ENCODE results near the gene UBL4B. TPM values are rescaled to one million over a fixed set of nuclear protein-coding genes. Genes with fewer than 3 reads are reported as not detected.

The UBL4B gene
- total and polyA plus RNA-seq, 2 experiments from 2014 or later, result not detected

DNA sequence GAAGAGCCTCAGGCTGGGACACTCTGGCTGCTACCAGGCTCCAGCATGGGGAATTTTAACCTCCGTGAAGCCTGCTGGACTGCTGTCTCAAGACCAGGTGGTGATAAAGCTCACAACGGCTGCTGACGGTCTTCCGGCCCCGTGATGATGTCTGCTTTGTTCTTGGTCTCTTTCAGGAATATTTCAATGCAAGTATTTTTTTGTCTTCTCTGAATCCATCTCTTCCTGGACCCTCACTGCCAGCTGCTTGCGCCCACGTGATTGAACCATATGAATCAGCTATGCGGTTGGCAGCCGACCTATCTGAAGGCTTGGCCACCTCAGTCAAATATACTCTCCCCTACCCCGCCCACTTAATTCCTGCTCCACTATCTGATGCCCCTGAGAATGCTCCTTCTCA is 23.4 kb downstream of the UBL4B start:
- Histone ChIP-seq H3K9me2 (ENCODE audit: insufficient read depth) (no peaks in the 10 kb centered on the region), H3K79me2 (replicated peaks; ENCODE audit: insufficient read depth) (no peaks in the 10 kb centered on the region), H3K4me3 (no peak overlapping the region), H3F3A (replicated peaks; ENCODE audit: low read depth) (no peaks in the 10 kb centered on the region), H2AFZ (no peak overlapping the region), H3K36me3 (ENCODE audit: insufficient read depth) (no peaks in the 10 kb centered on the region), H3K27me3 (ENCODE audit: insufficient read depth) (peaks cover 8% of the 10 kb centered on the region), H3K27ac (ENCODE audit: low read depth) (no peak overlapping the region), H3K4me2 (no peak overlapping the region), H3K4me1 (ENCODE audit: insufficient read depth) (peaks cover 23% of the 10 kb centered on the region), H4K20me1 (replicated peaks; ENCODE audit: insufficient read depth) (no peaks in the 10 kb centered on the region)
- DNase-seq (ENCODE audit: low spot score) (no peak), ATAC-seq (no peak)
- no peaks in the 10 kb centered on the region for H3K36me3 Mint-ChIP-seq (ENCODE audit: low read depth)
- TF ChIP-seq, protein P1, sequence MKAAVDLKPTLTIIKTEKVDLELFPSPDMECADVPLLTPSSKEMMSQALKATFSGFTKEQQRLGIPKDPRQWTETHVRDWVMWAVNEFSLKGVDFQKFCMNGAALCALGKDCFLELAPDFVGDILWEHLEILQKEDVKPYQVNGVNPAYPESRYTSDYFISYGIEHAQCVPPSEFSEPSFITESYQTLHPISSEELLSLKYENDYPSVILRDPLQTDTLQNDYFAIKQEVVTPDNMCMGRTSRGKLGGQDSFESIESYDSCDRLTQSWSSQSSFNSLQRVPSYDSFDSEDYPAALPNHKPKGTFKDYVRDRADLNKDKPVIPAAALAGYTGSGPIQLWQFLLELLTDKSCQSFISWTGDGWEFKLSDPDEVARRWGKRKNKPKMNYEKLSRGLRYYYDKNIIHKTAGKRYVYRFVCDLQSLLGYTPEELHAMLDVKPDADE (IDR thresholded peaks at IDR 0.05), result no peak
- no peak overlapping the region for H3K27ac Mint-ChIP-seq
- no peaks in the 10 kb centered on the region for H3K9me3 Mint-ChIP-seq
- no peak overlapping the region for H3K4me3 Mint-ChIP-seq
- peaks cover 13% of the 10 kb centered on the region for H3K27me3 Mint-ChIP-seq (ENCODE audit: insufficient read depth, low read depth, poor library complexity)
- peaks cover 35% of the 10 kb centered on the region for H3K4me1 Mint-ChIP-seq

DNA sequence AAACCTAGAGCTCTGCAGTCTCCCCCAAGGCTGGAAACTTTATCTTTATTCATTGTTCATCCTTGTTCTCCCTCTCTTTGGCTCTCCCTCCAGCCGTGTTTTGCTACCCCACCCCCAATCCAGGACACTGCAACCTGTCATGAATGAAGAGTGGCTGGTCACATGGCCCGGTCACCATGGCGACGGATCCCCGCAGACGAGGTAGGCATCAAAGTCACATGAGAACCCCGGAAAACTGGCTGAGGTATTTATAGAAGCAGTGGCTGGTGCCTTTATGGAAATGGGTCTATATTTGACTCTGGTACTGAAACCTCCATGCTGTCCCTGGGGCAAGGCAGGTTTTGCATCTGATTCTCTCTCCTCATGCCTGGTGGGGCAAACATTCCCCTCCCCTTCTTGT is 24.7 kb downstream of the UBL4B start:
- Histone ChIP-seq H3K36me3 (ENCODE audit: insufficient read depth) (no peaks in the 10 kb centered on the region), H3K4me2 (peak overlapping the region; percentile 46), H3K79me2 (replicated peaks; ENCODE audit: insufficient read depth) (no peaks in the 10 kb centered on the region), H4K20me1 (replicated peaks; ENCODE audit: insufficient read depth) (no peaks in the 10 kb centered on the region), H3K27me3 (ENCODE audit: insufficient read depth) (no peaks in the 10 kb centered on the region), H3K9me2 (ENCODE audit: insufficient read depth) (no peaks in the 10 kb centered on the region), H3K4me3 (peak overlapping the region; percentile 5; the same call in 1 of the 2 replicates), H3F3A (replicated peaks; ENCODE audit: low read depth) (no peaks in the 10 kb centered on the region), H3K27ac (ENCODE audit: low read depth) (no peak overlapping the region), H3K4me1 (ENCODE audit: insufficient read depth) (peaks cover 15% of the 10 kb centered on the region), H2AFZ (peak overlapping the region; percentile 63)
- TF ChIP-seq ZNF114 (CRISPR knock-in tag; IDR thresholded peaks at IDR 0.05), result no peak
- TF ChIP-seq, protein P2, sequence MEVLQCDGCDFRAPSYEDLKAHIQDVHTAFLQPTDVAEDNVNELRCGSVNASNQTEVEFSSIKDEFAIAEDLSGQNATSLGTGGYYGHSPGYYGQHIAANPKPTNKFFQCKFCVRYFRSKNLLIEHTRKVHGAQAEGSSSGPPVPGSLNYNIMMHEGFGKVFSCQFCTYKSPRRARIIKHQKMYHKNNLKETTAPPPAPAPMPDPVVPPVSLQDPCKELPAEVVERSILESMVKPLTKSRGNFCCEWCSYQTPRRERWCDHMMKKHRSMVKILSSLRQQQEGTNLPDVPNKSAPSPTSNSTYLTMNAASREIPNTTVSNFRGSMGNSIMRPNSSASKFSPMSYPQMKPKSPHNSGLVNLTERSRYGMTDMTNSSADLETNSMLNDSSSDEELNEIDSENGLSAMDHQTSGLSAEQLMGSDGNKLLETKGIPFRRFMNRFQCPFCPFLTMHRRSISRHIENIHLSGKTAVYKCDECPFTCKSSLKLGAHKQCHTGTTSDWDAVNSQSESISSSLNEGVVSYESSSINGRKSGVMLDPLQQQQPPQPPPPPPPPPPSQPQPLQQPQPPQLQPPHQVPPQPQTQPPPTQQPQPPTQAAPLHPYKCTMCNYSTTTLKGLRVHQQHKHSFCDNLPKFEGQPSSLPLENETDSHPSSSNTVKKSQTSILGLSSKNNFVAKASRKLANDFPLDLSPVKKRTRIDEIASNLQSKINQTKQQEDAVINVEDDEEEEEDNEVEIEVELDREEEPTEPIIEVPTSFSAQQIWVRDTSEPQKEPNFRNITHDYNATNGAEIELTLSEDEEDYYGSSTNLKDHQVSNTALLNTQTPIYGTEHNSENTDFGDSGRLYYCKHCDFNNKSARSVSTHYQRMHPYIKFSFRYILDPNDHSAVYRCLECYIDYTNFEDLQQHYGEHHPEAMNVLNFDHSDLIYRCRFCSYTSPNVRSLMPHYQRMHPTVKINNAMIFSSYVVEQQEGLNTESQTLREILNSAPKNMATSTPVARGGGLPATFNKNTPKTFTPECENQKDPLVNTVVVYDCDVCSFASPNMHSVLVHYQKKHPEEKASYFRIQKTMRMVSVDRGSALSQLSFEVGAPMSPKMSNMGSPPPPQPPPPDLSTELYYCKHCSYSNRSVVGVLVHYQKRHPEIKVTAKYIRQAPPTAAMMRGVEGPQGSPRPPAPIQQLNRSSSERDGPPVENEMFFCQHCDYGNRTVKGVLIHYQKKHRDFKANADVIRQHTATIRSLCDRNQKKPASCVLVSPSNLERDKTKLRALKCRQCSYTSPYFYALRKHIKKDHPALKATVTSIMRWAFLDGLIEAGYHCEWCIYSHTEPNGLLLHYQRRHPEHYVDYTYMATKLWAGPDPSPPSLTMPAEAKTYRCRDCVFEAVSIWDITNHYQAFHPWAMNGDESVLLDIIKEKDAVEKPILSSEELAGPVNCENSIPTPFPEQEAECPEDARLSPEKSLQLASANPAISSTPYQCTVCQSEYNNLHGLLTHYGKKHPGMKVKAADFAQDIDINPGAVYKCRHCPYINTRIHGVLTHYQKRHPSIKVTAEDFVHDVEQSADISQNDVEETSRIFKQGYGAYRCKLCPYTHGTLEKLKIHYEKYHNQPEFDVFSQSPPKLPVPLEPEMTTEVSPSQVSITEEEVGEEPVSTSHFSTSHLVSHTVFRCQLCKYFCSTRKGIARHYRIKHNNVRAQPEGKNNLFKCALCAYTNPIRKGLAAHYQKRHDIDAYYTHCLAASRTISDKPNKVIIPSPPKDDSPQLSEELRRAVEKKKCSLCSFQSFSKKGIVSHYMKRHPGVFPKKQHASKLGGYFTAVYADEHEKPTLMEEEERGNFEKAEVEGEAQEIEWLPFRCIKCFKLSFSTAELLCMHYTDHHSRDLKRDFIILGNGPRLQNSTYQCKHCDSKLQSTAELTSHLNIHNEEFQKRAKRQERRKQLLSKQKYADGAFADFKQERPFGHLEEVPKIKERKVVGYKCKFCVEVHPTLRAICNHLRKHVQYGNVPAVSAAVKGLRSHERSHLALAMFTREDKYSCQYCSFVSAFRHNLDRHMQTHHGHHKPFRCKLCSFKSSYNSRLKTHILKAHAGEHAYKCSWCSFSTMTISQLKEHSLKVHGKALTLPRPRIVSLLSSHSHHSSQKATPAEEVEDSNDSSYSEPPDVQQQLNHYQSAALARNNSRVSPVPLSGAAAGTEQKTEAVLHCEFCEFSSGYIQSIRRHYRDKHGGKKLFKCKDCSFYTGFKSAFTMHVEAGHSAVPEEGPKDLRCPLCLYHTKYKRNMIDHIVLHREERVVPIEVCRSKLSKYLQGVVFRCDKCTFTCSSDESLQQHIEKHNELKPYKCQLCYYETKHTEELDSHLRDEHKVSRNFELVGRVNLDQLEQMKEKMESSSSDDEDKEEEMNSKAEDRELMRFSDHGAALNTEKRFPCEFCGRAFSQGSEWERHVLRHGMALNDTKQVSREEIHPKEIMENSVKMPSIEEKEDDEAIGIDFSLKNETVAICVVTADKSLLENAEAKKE (CRISPR knock-in tag; IDR thresholded peaks at IDR 0.05), result no peak
- TF ChIP-seq, protein P3, sequence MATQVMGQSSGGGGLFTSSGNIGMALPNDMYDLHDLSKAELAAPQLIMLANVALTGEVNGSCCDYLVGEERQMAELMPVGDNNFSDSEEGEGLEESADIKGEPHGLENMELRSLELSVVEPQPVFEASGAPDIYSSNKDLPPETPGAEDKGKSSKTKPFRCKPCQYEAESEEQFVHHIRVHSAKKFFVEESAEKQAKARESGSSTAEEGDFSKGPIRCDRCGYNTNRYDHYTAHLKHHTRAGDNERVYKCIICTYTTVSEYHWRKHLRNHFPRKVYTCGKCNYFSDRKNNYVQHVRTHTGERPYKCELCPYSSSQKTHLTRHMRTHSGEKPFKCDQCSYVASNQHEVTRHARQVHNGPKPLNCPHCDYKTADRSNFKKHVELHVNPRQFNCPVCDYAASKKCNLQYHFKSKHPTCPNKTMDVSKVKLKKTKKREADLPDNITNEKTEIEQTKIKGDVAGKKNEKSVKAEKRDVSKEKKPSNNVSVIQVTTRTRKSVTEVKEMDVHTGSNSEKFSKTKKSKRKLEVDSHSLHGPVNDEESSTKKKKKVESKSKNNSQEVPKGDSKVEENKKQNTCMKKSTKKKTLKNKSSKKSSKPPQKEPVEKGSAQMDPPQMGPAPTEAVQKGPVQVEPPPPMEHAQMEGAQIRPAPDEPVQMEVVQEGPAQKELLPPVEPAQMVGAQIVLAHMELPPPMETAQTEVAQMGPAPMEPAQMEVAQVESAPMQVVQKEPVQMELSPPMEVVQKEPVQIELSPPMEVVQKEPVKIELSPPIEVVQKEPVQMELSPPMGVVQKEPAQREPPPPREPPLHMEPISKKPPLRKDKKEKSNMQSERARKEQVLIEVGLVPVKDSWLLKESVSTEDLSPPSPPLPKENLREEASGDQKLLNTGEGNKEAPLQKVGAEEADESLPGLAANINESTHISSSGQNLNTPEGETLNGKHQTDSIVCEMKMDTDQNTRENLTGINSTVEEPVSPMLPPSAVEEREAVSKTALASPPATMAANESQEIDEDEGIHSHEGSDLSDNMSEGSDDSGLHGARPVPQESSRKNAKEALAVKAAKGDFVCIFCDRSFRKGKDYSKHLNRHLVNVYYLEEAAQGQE (IDR thresholded peaks at IDR 0.05; ENCODE audit: unreplicated experiment), result no peak
- 0 out of 2 replicates have a peak, but pooled peaks have one; percentile 31 for TF ChIP-seq CREB1 (CRISPR knock-in tag; IDR thresholded peaks at IDR 0.05; ENCODE audit: low read depth)
- TF ChIP-seq EZH2phosphoT487 (IDR thresholded peaks at IDR 0.05; ENCODE audit: unreplicated experiment), result no peak
- H3K4me3 Mint-ChIP-seq, result peak overlapping the region; percentile 47
- H3K27ac Mint-ChIP-seq, result no peak overlapping the region
- ATAC-seq (peak; percentile 93), DNase-seq (ENCODE audit: low spot score) (peak; percentile 90)
- no peaks in the 10 kb centered on the region for H3K9me3 Mint-ChIP-seq
- H3K27me3 Mint-ChIP-seq (ENCODE audit: insufficient read depth, low read depth, poor library complexity), result peaks cover 6% of the 10 kb centered on the region
- H3K4me1 Mint-ChIP-seq, result peaks cover 26% of the 10 kb centered on the region
- H3K36me3 Mint-ChIP-seq (ENCODE audit: low read depth), result no peaks in the 10 kb centered on the region
